ENCODE data around the gene BTBD2. TPM values are rescaled to one million over a fixed set of nuclear protein-coding genes. Genes with fewer than 3 reads are reported as not detected.
"Not testable (repeated sequence)": the region's sequence is repeated elsewhere in the genome, so short reads cannot be mapped to it uniquely, and the experiment has no call there.

Gene BTBD2
- total RNA-seq, 3 donors from 2014 or later: 12.6 to 17.2 (median 14.4) TPM

DNA sequence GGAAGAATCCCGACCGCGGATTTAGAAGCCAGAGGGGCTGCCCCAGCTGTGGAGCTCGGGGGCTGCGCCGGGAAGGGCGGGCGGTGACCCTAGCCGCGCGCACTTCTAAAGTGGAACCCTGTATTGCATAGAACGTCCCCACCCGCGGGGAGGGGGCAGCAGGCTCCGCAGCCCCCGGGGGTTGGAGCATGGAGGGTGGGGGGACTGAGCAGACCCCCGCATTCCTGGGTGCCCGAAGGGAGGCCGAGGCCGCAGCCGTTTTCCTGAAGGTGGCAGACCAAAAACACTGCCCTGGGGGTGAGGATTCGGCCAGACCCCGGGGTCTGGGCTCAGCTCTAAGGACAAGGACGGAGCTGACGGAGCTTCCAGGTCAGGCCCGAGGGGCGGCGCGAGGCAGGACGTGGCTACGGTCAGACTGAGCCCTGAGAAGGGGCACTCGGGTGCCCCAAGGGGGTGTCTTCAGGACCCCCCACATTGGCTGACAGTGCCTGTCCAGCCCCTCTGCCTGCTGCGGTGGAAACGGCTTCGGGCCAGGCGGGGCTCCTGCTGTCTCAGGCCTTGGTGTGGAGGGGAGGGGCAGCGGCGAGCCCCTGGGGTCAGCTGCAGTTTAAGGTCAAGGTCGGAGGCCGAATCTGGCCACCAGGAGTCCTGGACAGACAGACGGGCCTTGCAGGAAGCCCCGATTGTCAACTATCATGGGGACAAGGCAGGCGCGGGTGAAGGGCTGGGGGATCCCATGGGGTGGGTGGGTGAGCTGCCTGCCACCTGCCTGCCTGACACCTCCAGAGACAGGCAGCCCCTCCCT lies 23.0 kb upstream of the BTBD2 start:
- ATAC-seq: no peak
- Mint-ChIP-seq H3K9me3 (peaks cover 4% of the 10 kb centered on the region), H3K4me3 (no peak overlapping the region), H3K4me1 (ENCODE audit: low read depth) (peaks cover 14% of the 10 kb centered on the region), H3K27me3 (ENCODE audit: low read depth) (no peaks in the 10 kb centered on the region), H3K36me3 (ENCODE audit: insufficient read depth) (peaks cover 7% of the 10 kb centered on the region)
- no peak for DNase-seq

DNA sequence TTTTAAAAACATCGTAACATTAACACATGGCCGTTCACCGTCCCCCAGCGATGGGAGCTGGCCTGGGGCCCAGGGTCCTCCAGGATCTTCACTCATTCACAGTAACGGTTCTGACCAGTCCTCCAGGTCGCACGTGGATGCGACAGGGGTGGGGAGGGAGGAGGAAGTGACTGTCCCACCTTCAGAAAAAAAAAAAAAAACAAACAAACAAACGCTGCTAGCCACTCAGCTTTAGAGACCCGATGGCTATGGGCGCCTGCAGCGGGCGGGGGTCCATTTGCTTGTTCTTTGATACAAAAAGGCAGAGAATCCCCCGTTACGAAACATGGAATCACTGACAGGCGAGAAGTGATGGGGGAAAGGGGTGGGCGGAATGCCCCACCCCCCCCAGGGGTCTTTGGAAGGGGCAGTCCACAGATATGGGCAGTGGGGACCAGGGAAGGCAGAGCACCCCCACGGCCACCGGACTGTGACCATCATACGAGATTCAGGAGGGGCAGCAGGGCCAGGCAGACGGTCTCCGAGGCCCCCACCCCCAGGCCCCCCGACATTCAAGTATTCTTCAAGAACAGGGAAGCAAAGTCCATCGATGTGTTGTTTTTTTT lies 22.2 kb upstream of the BTBD2 start:
- Mint-ChIP-seq H3K4me3 (no peak overlapping the region), H3K4me1 (ENCODE audit: low read depth) (peaks cover 16% of the 10 kb centered on the region)

DNA sequence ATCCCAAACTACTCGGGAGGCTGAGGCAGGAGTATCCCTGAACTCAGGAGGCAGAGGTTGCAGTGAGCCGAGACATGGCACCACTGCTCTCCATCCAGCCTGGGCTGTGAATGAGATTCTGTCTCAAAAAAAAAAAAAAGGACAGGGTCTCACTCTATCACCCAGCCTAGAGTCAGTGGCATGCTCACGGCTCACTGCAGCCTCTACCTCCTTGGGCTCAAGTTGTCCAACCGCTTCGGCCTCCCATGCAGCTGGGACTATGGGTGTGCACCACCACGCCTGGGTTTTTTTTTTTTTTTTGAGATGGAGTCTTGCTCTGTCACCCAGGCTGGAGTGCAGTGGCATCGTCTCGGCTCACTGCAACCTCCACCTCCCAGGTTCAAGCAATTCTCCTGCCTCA lies 20.9 kb upstream of the BTBD2 start:
- DNase-seq (no peak), ATAC-seq (no peak)
- Mint-ChIP-seq H3K4me3 (no peak overlapping the region), H3K27me3 (ENCODE audit: low read depth) (no peaks in the 10 kb centered on the region), H3K36me3 (ENCODE audit: insufficient read depth) (peaks cover 5% of the 10 kb centered on the region), H3K9me3 (peaks cover 4% of the 10 kb centered on the region), H3K4me1 (ENCODE audit: low read depth) (peaks cover 21% of the 10 kb centered on the region)

More for the DNA sequence above, 22.2 kb upstream of the BTBD2 start:
- Mint-ChIP-seq H3K9me3 (peaks cover 4% of the 10 kb centered on the region), H3K36me3 (ENCODE audit: insufficient read depth) (peaks cover 5% of the 10 kb centered on the region), H3K27me3 (ENCODE audit: low read depth) (no peaks in the 10 kb centered on the region)
- DNase-seq (no peak), ATAC-seq (no peak)

DNA sequence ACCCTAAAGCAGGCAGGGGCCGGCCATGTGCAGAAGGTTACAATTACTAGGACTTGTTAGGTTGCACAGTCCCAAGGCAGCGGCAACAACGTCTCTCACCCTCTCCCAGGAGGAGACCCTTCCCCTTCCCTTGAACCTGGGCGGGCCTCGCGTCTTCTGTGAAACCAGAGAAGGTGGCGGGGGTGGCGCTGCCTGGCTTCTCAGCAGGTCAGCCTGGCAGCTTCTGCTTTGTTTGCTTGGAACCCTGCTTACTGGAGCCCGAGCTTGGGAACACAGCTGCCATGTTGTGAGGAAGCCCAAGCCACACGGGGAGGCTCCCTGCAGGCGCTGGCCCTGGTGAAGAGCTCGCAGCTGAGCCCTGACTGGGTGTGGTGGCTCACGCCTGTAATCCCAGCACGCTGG lies 20.1 kb upstream of the BTBD2 start:
- Mint-ChIP-seq H3K4me3 (no peak overlapping the region), H3K36me3 (ENCODE audit: insufficient read depth) (peaks cover 5% of the 10 kb centered on the region), H3K9me3 (peaks cover 4% of the 10 kb centered on the region), H3K4me1 (ENCODE audit: low read depth) (peaks cover 21% of the 10 kb centered on the region), H3K27me3 (ENCODE audit: low read depth) (no peaks in the 10 kb centered on the region)
- no peak for DNase-seq
- ATAC-seq: no peak

DNA sequence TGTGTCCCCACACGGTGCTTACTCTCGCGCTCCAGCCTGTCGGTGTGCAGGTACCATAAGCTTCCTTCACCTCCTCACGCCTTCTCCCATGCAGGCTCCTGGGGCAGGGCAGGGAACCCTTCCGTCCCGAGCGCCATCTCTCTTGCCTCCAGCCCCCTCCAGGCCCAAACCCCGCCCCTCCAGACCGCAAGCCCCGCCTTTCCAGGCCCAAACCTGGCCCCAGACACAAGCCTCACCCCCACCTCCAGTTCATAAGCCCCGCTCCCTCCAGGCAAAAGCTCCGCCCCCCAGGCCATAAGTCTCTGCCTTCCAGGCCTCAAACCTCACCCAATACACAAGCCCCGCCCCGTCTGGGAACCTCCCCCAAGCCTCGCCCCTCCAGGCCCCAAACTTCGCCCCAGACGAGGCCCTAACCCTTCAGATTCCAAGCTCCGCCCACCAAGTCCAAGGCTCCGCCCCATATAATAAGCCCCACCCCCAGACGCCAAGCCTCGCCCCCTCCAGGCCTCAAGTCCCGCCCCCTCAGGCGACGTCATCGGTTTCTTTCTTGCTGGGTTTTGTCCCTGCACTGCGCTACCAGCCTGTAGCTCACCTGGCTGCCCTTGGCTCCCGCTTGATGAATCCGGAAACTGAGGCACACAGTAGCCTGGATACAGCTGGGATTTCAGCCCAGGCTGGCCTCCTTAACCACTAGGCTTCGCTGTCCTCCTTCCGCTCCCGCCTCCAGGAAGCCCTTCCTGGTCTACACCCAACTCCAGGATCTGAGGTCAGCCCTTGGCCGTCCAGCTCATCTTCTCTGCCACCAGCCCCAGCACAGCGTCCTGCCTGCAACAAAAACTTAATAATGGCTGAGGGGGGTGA lies 19.4 kb upstream of the BTBD2 start:
- Mint-ChIP-seq H3K36me3 (ENCODE audit: insufficient read depth) (peaks cover 5% of the 10 kb centered on the region), H3K4me3 (no peak overlapping the region)
- peak; percentile 72 to 86 for ATAC-seq

DNA sequence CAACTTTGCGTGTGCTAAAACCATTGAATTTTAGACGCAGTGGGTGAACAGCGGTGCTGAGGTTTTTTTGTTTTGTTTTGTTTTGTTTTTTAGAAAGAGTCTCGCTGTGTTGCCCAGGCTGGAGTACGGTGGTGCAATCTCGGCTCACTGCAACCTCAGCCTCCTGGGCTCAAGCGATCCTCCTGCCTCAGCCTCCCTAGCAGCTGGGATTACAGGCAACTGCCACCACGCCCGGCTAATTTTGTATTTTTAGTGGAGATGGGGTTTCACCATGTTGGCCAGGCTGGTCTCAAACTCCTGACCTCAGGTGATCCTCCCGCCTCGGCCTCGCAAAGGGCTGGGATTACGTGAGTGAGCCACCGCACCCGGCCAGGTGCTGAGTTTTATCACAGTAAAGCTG lies 18.7 kb upstream of the BTBD2 start:
- H3K4me3 Mint-ChIP-seq; DNase-seq; ATAC-seq; H3K27me3 Mint-ChIP-seq (ENCODE audit: low read depth); H3K9me3 Mint-ChIP-seq; H3K36me3 Mint-ChIP-seq (ENCODE audit: insufficient read depth): not testable (repeated sequence)
- H3K4me1 Mint-ChIP-seq (ENCODE audit: low read depth): peaks cover 21% of the 10 kb centered on the region

More for the DNA sequence above, 19.4 kb upstream of the BTBD2 start:
- DNase-seq: peak; percentile 53
- Mint-ChIP-seq H3K4me1 (ENCODE audit: low read depth) (peaks cover 21% of the 10 kb centered on the region), H3K9me3 (peaks cover 4% of the 10 kb centered on the region), H3K27me3 (ENCODE audit: low read depth) (no peaks in the 10 kb centered on the region)

DNA sequence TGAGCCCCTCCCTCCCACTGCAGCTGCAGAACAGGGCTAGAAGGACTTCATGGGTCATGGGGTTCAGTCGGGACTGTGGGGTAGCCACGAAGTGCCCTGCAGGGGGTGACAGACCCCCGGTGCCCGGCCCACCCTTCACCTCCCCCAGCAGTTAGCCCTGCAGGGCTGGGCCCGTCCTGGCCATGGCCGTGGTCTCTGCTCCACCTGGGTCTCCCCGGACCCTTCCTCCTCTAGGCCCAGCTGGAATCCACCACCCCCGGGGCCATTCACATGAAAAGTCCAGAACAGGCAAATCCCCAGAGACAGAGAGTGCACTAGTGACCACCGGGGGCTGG lies 18.3 kb upstream of the BTBD2 start:
- Mint-ChIP-seq H3K4me3 (no peak overlapping the region), H3K9me3 (peaks cover 4% of the 10 kb centered on the region), H3K4me1 (ENCODE audit: low read depth) (peaks cover 21% of the 10 kb centered on the region), H3K27me3 (ENCODE audit: low read depth) (no peaks in the 10 kb centered on the region), H3K36me3 (ENCODE audit: insufficient read depth) (no peaks in the 10 kb centered on the region)
- DNase-seq (no peak), ATAC-seq (no peak)

DNA sequence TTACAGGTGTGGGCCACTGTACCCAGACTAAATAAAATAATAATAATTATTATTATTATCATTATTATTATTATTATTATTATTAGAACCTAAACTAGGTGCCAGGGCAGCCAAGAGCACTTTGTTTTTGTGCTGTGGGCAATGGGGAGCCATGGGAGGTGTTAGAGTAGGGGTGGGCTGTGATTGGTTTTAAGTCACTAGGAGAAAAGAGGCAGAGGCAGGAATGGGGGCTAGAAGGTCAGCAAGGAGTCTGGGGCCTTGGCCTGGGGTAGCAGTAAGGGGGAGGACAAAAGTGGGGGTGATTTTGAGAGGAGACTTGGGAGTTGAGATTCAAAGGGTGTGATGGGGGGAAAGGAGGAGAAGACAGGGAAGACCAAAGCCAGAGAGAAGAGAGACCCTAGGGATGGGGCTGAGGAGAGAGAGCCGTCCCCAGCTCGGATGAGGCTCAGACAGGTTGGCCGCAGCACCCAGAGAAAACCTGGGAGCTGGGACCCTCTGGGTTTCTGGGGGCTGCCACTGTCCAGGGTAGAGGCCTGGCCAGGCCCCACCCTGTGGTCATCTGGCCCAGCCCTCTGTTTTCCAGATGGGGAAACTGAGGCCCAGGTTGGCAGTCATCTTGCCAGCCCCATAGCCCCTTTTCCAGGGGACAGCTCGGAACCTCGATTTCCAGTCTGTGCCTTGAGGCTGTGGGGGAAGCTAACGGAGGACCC lies 17.8 kb upstream of the BTBD2 start:
- DNase-seq (no peak), ATAC-seq (no peak)
- Mint-ChIP-seq H3K36me3 (ENCODE audit: insufficient read depth) (no peaks in the 10 kb centered on the region), H3K9me3 (peaks cover 4% of the 10 kb centered on the region), H3K27me3 (ENCODE audit: low read depth) (no peaks in the 10 kb centered on the region), H3K4me1 (ENCODE audit: low read depth) (peaks cover 21% of the 10 kb centered on the region), H3K4me3 (no peak overlapping the region)

DNA sequence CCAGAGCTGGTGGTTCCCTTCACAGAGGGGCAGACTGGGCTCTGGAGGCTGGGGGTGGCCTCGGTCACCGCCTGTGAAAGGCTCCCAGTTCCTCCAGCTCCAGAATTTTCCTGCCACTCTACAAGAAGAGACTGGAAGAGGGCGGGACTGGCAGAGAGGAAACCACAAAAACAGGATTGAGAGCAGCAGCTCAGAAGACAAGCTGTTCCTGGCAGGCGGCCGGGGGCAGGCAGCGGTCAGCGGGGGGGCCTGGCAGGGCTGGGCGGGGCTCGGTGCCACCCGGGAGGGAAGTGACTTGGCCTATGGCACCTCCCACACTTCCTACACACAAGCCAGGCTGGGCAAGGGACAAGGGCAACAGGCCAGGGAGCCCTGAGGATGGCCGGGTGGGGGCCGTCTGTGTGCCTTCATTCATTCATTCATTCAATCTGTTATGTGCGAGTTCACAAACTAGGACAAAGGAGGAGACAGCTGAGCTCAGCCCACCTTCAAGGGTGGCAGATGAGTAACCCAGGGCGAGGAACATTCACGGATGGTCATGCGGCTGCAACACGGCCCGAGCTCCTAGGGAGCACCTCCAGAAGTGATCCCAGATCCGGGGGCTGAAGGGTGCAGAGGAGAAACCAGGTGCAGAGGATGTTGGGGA lies 16.9 kb upstream of the BTBD2 start:
- Mint-ChIP-seq H3K27me3 (ENCODE audit: low read depth) (no peaks in the 10 kb centered on the region), H3K4me1 (ENCODE audit: low read depth) (peaks cover 21% of the 10 kb centered on the region), H3K4me3 (peak overlapping the region; percentile 69), H3K36me3 (ENCODE audit: insufficient read depth) (no peaks in the 10 kb centered on the region), H3K9me3 (peaks cover 4% of the 10 kb centered on the region)
- peak; percentile 42 for ATAC-seq
- no peak for DNase-seq

DNA sequence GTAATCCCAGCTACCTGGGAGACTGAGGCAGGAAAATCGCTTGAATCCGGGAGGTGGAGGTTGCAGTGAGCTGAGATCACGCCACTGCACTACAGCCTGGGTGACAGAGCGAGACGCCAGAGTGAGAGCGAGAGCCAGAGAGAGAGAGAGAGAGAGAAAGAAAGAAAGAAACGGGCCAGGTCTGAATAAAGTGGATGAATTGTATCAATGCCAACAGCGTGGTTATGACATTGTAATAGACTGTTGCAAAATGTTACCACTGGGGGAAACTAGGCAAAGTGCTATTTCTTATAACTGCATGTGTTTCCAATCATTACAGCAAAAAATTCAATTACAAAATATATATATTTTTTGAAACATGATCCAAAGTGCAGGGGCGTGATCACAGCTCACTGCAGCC lies 11.8 kb upstream of the BTBD2 start:
- Mint-ChIP-seq H3K4me3 (no peak overlapping the region), H3K36me3 (ENCODE audit: insufficient read depth) (no peaks in the 10 kb centered on the region), H3K27me3 (ENCODE audit: low read depth) (no peaks in the 10 kb centered on the region), H3K9me3 (no peaks in the 10 kb centered on the region), H3K4me1 (ENCODE audit: low read depth) (peaks cover 6% of the 10 kb centered on the region)
- ATAC-seq (no peak), DNase-seq (no peak)

DNA sequence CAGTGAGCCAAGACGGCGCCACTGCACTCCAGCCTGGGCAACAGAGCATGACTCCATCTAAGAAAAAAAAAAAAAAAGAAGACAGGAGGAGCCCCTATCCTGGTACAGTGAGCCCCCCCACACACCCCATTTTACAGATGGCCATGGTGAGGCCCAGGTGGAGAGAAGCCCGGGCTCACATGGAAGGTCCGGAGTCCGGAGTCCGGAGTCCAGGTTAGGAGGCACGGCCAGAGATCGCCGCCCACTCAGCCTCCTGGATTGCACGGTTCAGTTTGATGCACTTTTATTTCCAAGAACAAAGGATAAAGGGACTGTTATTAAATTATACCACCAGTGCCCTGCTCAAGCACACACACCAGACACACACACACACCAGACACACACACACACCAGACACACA lies 11.3 kb upstream of the BTBD2 start:
- no peaks in the 10 kb centered on the region for H3K36me3 Mint-ChIP-seq (ENCODE audit: insufficient read depth)

DNA sequence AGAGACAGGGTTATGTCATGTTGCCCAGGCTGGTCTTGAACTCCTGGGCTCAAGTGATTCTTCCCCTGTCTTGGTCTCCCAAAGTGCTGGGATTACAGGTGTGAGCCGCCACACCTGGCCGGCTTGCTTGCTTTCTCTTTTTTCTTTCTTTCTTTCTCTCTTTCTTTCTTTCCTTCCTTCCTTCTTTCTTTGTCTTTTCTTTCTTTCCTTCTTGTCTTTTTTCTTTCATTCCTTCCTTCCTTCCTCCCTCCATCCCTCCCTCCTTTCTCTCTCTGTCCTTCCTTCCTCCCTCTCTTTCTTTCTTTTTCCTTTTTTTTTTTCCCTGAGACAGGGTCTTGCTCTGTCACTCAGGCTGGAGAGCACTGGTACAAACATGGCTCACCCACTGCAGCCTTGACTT lies 6.8 kb upstream of the BTBD2 start:
- Mint-ChIP-seq H3K36me3 (ENCODE audit: insufficient read depth) (no peaks in the 10 kb centered on the region), H3K9me3 (no peaks in the 10 kb centered on the region)
- no peak for DNase-seq

More for the DNA sequence above, 11.3 kb upstream of the BTBD2 start:
- no peak for DNase-seq
- H3K9me3 Mint-ChIP-seq: no peaks in the 10 kb centered on the region
- no peaks in the 10 kb centered on the region for H3K4me1 Mint-ChIP-seq (ENCODE audit: low read depth)
- no peaks in the 10 kb centered on the region for H3K27me3 Mint-ChIP-seq (ENCODE audit: low read depth)
- no peak for ATAC-seq
- no peak overlapping the region for H3K4me3 Mint-ChIP-seq

DNA sequence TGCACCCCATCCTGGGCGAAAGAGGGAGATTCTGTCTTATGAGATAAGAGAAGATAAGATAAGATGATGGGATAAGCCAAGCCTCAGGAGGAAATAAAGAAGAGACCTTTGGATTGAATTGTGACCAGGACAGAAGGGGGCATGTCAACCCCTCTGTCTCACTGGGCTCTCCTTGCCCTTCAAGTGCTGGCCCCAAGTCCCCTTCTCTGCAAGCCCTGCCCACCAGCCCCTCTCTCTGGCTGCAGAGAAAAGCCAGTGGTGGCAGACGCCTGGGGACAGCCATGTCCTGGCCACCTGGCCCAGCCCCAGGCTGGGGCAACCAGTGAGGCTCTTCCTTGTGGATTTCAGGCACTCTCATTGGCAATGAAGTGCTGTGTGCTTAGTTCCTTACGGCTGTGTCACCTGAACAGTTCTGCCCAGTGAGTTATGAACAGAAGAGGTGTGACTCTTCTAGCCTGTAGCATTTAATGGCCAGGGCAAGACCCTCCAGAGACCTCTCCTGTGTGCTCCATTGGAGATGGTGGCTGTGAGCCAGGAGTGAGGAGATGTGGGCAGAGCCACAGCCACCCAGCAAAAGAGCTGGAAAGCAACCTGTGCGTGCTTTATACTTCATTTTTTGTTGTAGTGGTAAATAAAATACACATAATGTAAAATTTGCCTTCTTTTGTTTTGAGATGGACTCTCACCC lies 6.1 kb upstream of the BTBD2 start:
- no peaks in the 10 kb centered on the region for H3K36me3 Mint-ChIP-seq (ENCODE audit: insufficient read depth)
- H3K9me3 Mint-ChIP-seq: no peaks in the 10 kb centered on the region
- H3K4me3 Mint-ChIP-seq: no peak overlapping the region
- DNase-seq: no peak
- H3K27me3 Mint-ChIP-seq (ENCODE audit: low read depth): no peaks in the 10 kb centered on the region
- peaks cover 5% of the 10 kb centered on the region for H3K4me1 Mint-ChIP-seq (ENCODE audit: low read depth)
- no peak for ATAC-seq

More for the DNA sequence above, 6.8 kb upstream of the BTBD2 start:
- Mint-ChIP-seq H3K4me3 (no peak overlapping the region), H3K27me3 (ENCODE audit: low read depth) (no peaks in the 10 kb centered on the region), H3K4me1 (ENCODE audit: low read depth) (peaks cover 5% of the 10 kb centered on the region)
- ATAC-seq: no peak
